ENCODE data around the gene KYNU.

KYNU gene

GRCh38 chr2:142983174-142983573 is 105.7 kb downstream of the KYNU start:
- no peaks in the 10 kb centered on the region for H4K20me1 ChIP-seq (ENCODE audit: control insufficient read depth, insufficient read depth, low read depth, low read length)

GRCh38 chr2:142984657-142985056 is 107.2 kb downstream of the KYNU start:
- H3K4me1 ChIP-seq (ENCODE audit: control insufficient read depth, low read length) = peaks cover 67% of the 10 kb centered on the region

More at GRCh38 chr2:142983174-142983573, 105.7 kb downstream of the KYNU start:
- no peak for TF ChIP-seq CTCF (IDR thresholded peaks at IDR 0.05; ENCODE audit: low read depth, low read length, poor library complexity, severe bottlenecking)
- no peak for TF ChIP-seq EZH2phosphoT487 (IDR thresholded peaks at IDR 0.05; ENCODE audit: borderline replicate concordance, low read length)
- no peaks in the 10 kb centered on the region for H3K9me2 ChIP-seq (replicated peaks; ENCODE audit: control insufficient read depth, low read length)
- peak overlapping the region; percentile 64; the same call in 1 of the 2 replicates for H3K4me3 ChIP-seq (ENCODE audit: low read length)
- H3K79me2 ChIP-seq (ENCODE audit: control insufficient read depth, low read length) = no peaks in the 10 kb centered on the region
- peak overlapping the region; percentile 63 for H3K4me2 ChIP-seq (ENCODE audit: low read length)
- H3K36me3 ChIP-seq (ENCODE audit: control insufficient read depth, low read length) = peaks cover 7% of the 10 kb centered on the region
- H3K9me3 ChIP-seq (ENCODE audit: control insufficient read depth, insufficient read depth, low read length) = no peaks in the 10 kb centered on the region
- H3K27ac ChIP-seq (ENCODE audit: low read depth, low read length) = peak overlapping the region; percentile 84
- no peaks in the 10 kb centered on the region for H3K27me3 ChIP-seq (ENCODE audit: control insufficient read depth, low read length)
- peaks cover 7% of the 10 kb centered on the region for H3F3A ChIP-seq (ENCODE audit: control insufficient read depth, insufficient read depth)
- H3K4me1 ChIP-seq (ENCODE audit: control insufficient read depth, low read length) = peaks cover 65% of the 10 kb centered on the region

GRCh38 chr2:142987044-142987443 is 109.6 kb downstream of the KYNU start:
- H3K9me2 ChIP-seq (replicated peaks; ENCODE audit: control insufficient read depth, low read length) = no peaks in the 10 kb centered on the region
- no peak overlapping the region for H3K4me3 ChIP-seq (ENCODE audit: low read length)
- H4K20me1 ChIP-seq (ENCODE audit: control insufficient read depth, insufficient read depth, low read depth, low read length) = no peaks in the 10 kb centered on the region
- no peak overlapping the region for H3K27ac ChIP-seq (ENCODE audit: low read depth, low read length)
- no peak overlapping the region for H3K4me2 ChIP-seq (ENCODE audit: low read length)
- no peaks in the 10 kb centered on the region for H3F3A ChIP-seq (ENCODE audit: control insufficient read depth, insufficient read depth)
- no peaks in the 10 kb centered on the region for H3K79me2 ChIP-seq (ENCODE audit: control insufficient read depth, low read length)
- no peaks in the 10 kb centered on the region for H3K27me3 ChIP-seq (ENCODE audit: control insufficient read depth, low read length)
- H3K4me1 ChIP-seq (ENCODE audit: control insufficient read depth, low read length) = peaks cover 48% of the 10 kb centered on the region
- H3K9me3 ChIP-seq (ENCODE audit: control insufficient read depth, insufficient read depth, low read length) = no peaks in the 10 kb centered on the region
- H3K36me3 ChIP-seq (ENCODE audit: control insufficient read depth, low read length) = peaks cover 7% of the 10 kb centered on the region
- no peak for TF ChIP-seq EZH2phosphoT487 (IDR thresholded peaks at IDR 0.05; ENCODE audit: borderline replicate concordance, low read length)
- TF ChIP-seq CTCF (IDR thresholded peaks at IDR 0.05; ENCODE audit: low read depth, low read length, poor library complexity, severe bottlenecking) = no peak

More at GRCh38 chr2:142984657-142985056, 107.2 kb downstream of the KYNU start:
- Histone ChIP-seq H3F3A (ENCODE audit: control insufficient read depth, insufficient read depth) (peaks cover 7% of the 10 kb centered on the region), H4K20me1 (ENCODE audit: control insufficient read depth, insufficient read depth, low read depth, low read length) (no peaks in the 10 kb centered on the region), H3K9me2 (replicated peaks; ENCODE audit: control insufficient read depth, low read length) (no peaks in the 10 kb centered on the region), H3K79me2 (ENCODE audit: control insufficient read depth, low read length) (no peaks in the 10 kb centered on the region), H3K4me2 (ENCODE audit: low read length) (no peak overlapping the region), H3K27me3 (ENCODE audit: control insufficient read depth, low read length) (no peaks in the 10 kb centered on the region), H3K36me3 (ENCODE audit: control insufficient read depth, low read length) (peaks cover 7% of the 10 kb centered on the region), H3K4me3 (ENCODE audit: low read length) (no peak overlapping the region), H3K27ac (ENCODE audit: low read depth, low read length) (no peak overlapping the region), H3K9me3 (ENCODE audit: control insufficient read depth, insufficient read depth, low read length) (no peaks in the 10 kb centered on the region)
- TF ChIP-seq CTCF (IDR thresholded peaks at IDR 0.05; ENCODE audit: low read depth, low read length, poor library complexity, severe bottlenecking) (no peak), EZH2phosphoT487 (IDR thresholded peaks at IDR 0.05; ENCODE audit: borderline replicate concordance, low read length) (no peak)
